OCI-LY7 (cell line): ENCODE data around the gene TAF1D.

Experiments used
- CTCF ChIP-seq: fragments of 200-600 bp; sonication (generic); conservative IDR thresholded peaks from 2 replicates; pipeline ENCODE4 v1.5.1; 2014; ENCODE audit warnings: mild to moderate bottlenecking, antibody characterized with exemption, low read length, moderate library complexity, mixed read lengths
- EZH2phosphoT487 ChIP-seq: fragments of 200-600 bp; sonication (generic); IDR thresholded peaks from 2 replicates; pipeline ENCODE4 v1.6.1; 2018; ENCODE audit warnings: low read depth, borderline replicate concordance, mild to moderate bottlenecking, mixed run types, antibody characterized with exemption, low read length, moderate library complexity, mixed read lengths

GRCh38 chr11:93772123-93772522, 30.8 kb upstream of the TAF1D start:
- TF ChIP-seq CTCF (no peak), EZH2phosphoT487 (no peak)
